Upper lobe of right lung (tissue), 1 donor: Measurements from ENCODE around the gene CSTPP1. TPM values are rescaled to one million over a fixed set of nuclear protein-coding genes. Genes with fewer than 3 reads are reported as not detected.

ENCODE experiments used
- ATAC-seq: fragments of 200-7000 bp; cut with Tn5 transposase; one replicate; pipeline ENCODE4 v1.9.1; 2020; ENCODE audit warnings: mild to moderate bottlenecking, moderate library complexity
- DNase-seq: peaks from one replicate; pipeline ENCODE4 v3.0.0-alpha.2; 2020
- H3K27ac ChIP-seq: fragments of 200-600 bp; one replicate; pipeline ENCODE4 v1.8.0; 2022
- H3K27me3 ChIP-seq: fragments of 200-600 bp; one replicate; pipeline ENCODE4 v1.8.0; 2022; ENCODE audit warnings: mild to moderate bottlenecking
- H3K36me3 ChIP-seq: fragments of 200-600 bp; one replicate; pipeline ENCODE4 v1.8.0; 2022
- H3K4me1 ChIP-seq: fragments of 200-600 bp; one replicate; pipeline ENCODE4 v1.8.0; 2022
- H3K4me3 ChIP-seq: fragments of 200-600 bp; one replicate; pipeline ENCODE4 v1.8.0; 2022; ENCODE audit warnings: mild to moderate bottlenecking
- H3K9me3 ChIP-seq: fragments of 200-600 bp; one replicate; pipeline ENCODE4 v1.8.0; 2022
- intact Hi-C: fragments of 100-400 bp; cut with DNase I; formaldehyde crosslinking; loops from one replicate; pipeline ENCODE4 v1.11.0; 2022
- total RNA-seq: library from RNA; stranded (reverse); fragmentation: NEBNext Ultra II Directional; extraction: Animal tissue kit (Norgen Biotek cat#: 25700); gene quantifications from one replicate; pipeline ENCODE4 v1.2.1, GENCODE V29; 2021
- TF ChIP-seq, protein P1 (sequence below): fragments of 200-600 bp; IDR thresholded peaks from one replicate; pipeline ENCODE4 v1.8.0; 2022; ENCODE audit warnings: antibody characterized with exemption
- donor health status: DM: no; HTN: yes; CAD: no; lungs with severe emphysema.

The CSTPP1 gene
- total RNA-seq, 1 donor from 2014 or later: 26.2 TPM

DNA sequence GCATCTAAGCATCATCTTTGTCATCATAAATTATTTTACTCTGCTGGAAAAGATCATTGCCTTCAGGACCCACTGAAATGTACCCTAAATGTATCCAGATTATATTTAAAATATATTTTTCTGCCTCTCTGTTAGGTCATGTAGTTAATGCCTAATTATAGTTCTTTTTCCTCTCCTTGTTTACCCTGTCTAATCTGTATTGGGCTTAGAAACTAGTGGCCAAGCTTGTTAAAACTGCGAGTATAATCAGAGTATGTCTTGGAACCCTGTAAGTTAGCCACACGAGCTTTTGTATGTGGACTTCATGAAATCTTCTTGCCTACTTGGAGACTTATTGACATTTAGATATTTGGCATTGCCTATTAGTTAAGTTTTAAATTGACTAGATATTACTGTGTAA lies 184.5 kb downstream of the CSTPP1 start:
- intact Hi-C loops: no loop called here
- H3K36me3 ChIP-seq: no peaks in the 10 kb centered on the region
- H3K4me3 ChIP-seq: no peak overlapping the region
- no peak for ATAC-seq
- TF ChIP-seq, protein P1, sequence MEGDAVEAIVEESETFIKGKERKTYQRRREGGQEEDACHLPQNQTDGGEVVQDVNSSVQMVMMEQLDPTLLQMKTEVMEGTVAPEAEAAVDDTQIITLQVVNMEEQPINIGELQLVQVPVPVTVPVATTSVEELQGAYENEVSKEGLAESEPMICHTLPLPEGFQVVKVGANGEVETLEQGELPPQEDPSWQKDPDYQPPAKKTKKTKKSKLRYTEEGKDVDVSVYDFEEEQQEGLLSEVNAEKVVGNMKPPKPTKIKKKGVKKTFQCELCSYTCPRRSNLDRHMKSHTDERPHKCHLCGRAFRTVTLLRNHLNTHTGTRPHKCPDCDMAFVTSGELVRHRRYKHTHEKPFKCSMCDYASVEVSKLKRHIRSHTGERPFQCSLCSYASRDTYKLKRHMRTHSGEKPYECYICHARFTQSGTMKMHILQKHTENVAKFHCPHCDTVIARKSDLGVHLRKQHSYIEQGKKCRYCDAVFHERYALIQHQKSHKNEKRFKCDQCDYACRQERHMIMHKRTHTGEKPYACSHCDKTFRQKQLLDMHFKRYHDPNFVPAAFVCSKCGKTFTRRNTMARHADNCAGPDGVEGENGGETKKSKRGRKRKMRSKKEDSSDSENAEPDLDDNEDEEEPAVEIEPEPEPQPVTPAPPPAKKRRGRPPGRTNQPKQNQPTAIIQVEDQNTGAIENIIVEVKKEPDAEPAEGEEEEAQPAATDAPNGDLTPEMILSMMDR: no peak
- no peaks in the 10 kb centered on the region for H3K4me1 ChIP-seq
- H3K27me3 ChIP-seq: no peaks in the 10 kb centered on the region
- H3K27ac ChIP-seq: no peak overlapping the region
- no peaks in the 10 kb centered on the region for H3K9me3 ChIP-seq
- DNase-seq: no peak

DNA sequence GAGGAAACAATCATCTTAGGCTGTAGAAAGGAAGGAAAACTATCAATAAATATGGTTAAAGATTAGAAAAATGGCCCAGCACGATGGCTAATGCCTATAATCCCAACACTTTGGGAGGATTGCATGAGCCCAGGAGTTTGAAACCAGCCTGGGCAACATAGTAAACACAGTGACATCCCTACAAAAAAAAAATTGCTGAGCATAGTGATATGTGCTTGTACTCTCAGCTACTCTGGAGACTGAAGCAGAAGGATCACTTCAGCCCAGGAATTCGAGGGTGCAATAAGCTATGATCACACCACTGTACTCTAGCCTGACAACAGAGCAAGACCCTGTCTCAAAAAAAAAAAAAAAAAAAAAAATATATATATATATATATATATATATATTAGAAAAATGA lies 185.2 kb downstream of the CSTPP1 start:
- ATAC-seq: no peak
- Histone ChIP-seq H3K36me3 (no peaks in the 10 kb centered on the region), H3K9me3 (no peaks in the 10 kb centered on the region), H3K27me3 (no peaks in the 10 kb centered on the region), H3K4me3 (no peak overlapping the region), H3K27ac (no peak overlapping the region), H3K4me1 (no peaks in the 10 kb centered on the region)
- DNase-seq: no peak
- intact Hi-C loops: no loop called here
- TF ChIP-seq, protein P1: no peak

DNA sequence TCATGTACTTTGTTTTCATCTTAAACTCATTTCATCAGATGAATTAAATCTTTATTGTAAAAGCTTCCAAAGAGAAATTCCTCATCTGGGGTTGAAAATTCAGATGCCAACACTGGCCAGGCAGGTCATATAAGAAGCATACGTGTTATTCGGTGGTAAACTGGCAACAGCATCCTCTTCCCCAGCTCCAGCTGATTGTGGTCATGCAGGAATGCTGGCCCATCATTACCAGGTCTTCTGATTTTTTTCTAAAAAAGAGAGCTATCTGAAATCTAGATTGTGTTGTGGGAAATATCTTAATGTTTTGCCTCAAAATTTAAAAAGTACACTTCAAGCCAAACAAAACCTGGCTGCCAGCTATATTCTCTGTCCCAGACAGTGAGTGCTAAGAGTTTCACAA lies 186.5 kb downstream of the CSTPP1 start:
- DNase-seq (no peak), ATAC-seq (no peak)
- Histone ChIP-seq H3K4me1 (no peaks in the 10 kb centered on the region), H3K36me3 (no peaks in the 10 kb centered on the region), H3K27me3 (no peaks in the 10 kb centered on the region), H3K27ac (no peak overlapping the region), H3K4me3 (no peak overlapping the region), H3K9me3 (no peaks in the 10 kb centered on the region)
- TF ChIP-seq, protein P1: no peak
- intact Hi-C loops: no loop called here

DNA sequence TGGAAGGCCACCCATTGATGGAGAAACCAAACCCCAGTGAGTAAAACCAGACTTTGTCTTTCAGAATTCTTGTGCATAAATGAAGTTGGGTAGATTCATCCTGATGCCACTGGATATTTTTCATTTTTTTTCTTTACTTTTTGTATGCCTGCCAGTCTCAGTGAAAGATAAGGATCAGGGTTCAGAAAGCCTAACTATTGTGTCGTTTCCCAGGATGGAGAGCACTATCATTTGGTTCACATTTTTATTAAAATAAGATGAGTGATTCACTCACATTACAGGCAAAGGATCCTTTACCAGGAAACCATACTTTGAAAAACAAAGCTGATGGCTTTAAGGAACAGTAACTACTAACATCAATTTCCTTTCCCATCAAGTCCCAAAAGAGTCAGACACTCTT lies 188.1 kb downstream of the CSTPP1 start:
- H3K4me1 ChIP-seq: no peaks in the 10 kb centered on the region
- H3K36me3 ChIP-seq: no peaks in the 10 kb centered on the region
- ATAC-seq (no peak), DNase-seq (no peak)
- no peak overlapping the region for H3K27ac ChIP-seq
- no peaks in the 10 kb centered on the region for H3K27me3 ChIP-seq
- TF ChIP-seq, protein P1: no peak
- H3K4me3 ChIP-seq: no peak overlapping the region
- H3K9me3 ChIP-seq: no peaks in the 10 kb centered on the region
- intact Hi-C loops: no loop called here

DNA sequence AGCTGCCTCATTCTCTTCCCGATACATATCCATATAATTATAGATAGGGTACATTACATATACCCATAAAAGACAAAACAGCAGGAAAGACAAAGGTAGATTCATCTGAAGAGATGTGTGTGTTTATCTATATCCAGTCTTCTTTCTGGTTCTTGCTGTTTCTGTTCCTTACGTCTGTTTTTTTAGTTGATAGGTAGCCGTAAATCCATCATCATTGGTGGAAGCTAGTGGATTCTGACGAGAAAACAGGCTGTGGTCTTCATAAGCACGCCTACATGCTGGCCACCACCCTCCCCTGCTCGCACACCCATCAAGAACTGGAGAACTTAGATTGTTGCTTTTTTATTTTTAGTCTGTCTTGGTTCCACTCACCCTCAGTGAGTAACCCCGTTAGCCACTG lies 188.5 kb downstream of the CSTPP1 start:
- no peak overlapping the region for H3K4me3 ChIP-seq
- TF ChIP-seq, protein P1: no peak
- intact Hi-C loops: no loop called here
- DNase-seq (no peak), ATAC-seq (no peak)
- no peaks in the 10 kb centered on the region for H3K4me1 ChIP-seq
- no peak overlapping the region for H3K27ac ChIP-seq
- no peaks in the 10 kb centered on the region for H3K36me3 ChIP-seq
- no peaks in the 10 kb centered on the region for H3K9me3 ChIP-seq
- H3K27me3 ChIP-seq: no peaks in the 10 kb centered on the region

DNA sequence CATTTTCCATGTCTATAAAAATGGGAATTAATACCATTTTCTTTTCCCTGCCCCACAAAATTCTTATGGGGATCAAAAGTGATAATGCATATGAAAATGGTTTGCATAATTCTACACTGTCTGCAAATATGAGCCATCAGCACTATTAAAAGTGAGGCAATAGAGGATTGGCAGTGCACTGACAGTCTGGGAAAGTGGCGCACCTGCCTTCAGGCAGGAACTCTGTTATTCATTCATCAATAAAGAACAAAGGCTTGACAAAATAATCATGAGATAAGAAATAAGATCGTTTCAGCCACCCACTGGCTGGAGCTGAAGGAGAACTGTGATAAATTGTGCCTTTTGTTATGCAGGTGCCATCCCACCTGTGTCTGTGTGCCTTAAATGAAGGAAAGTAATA lies 190.7 kb downstream of the CSTPP1 start:
- Histone ChIP-seq H3K4me1 (no peaks in the 10 kb centered on the region), H3K27me3 (no peaks in the 10 kb centered on the region), H3K9me3 (no peaks in the 10 kb centered on the region), H3K27ac (no peak overlapping the region), H3K4me3 (no peak overlapping the region), H3K36me3 (no peaks in the 10 kb centered on the region)
- TF ChIP-seq, protein P1: no peak
- no peak for ATAC-seq
- DNase-seq: no peak
- intact Hi-C loops: no loop called here
